Thoracic aorta (tissue), 2 donors: Measurements from ENCODE around the gene LRRC25. TPM values are rescaled to one million over a fixed set of nuclear protein-coding genes. Genes with fewer than 3 reads are reported as not detected.

Experiments
- ATAC-seq: fragments of 150-250 bp; one replicate; pipeline ENCODE4 v1.8.0; 2017; ENCODE audit warnings: low read depth; ENCODE audit not compliant: insufficient number of reproducible peaks, low FRiP score
- DNase-seq: peaks from one replicate; pipeline ENCODE4 v3.0.0-alpha.2; 2020; ENCODE audit warnings: low spot score
- H3K27ac ChIP-seq, 2 donors: fragments of 200-600 bp; sonication (generic); 1 replicate in 1 of 2; 2 replicates in 1 of 2; pipeline ENCODE4 v1.5.1; 2016; ENCODE audit warnings: mild to moderate bottlenecking in 2 of 2, moderate library complexity in 2 of 2
- H3K27me3 ChIP-seq: fragments of 200-600 bp; sonication (generic); replicated peaks from 2 replicates; pipeline ENCODE4 v1.6.0; 2016; ENCODE audit warnings: mild to moderate bottlenecking; ENCODE audit not compliant: insufficient read depth
- H3K36me3 ChIP-seq: fragments of 200-600 bp; sonication (generic); one replicate; pipeline ENCODE4 v1.5.1; 2016
- H3K4me1 ChIP-seq, 2 donors: fragments of 200-600 bp; sonication (generic); 1 replicate in 1 of 2; 2 replicates in 1 of 2; pipeline versions ENCODE4 v1.5.1 to v1.6.0; 2016; ENCODE audit warnings: low read depth in 2 of 2, mild to moderate bottlenecking in 1 of 2; ENCODE audit not compliant: control insufficient read depth in 1 of 2
- H3K4me3 ChIP-seq: fragments of 200-600 bp; sonication (generic); 2 replicates; pipeline ENCODE4 v1.5.1; 2016; ENCODE audit warnings: mild to moderate bottlenecking
- H3K9me3 ChIP-seq: fragments of 200-600 bp; sonication (generic); 2 replicates; pipeline ENCODE4 v1.5.1; 2016
- total RNA-seq, 2 donors: library from RNA; depleted of rRNA; stranded (reverse); fragments of >200 nt; gene quantifications; one replicate each; pipeline versions ENCODE4 v1.1.0 to v1.2.3, GENCODE V29; 2016
- TF ChIP-seq, protein P1 (sequence below): fragments of 200-600 bp; sonication (generic); IDR thresholded peaks from one replicate; pipeline ENCODE4 v1.5.1; 2019; ENCODE audit warnings: antibody characterized with exemption

Gene LRRC25
- total RNA-seq, 2 donors from 2014 or later = 18.7 to 30.3 TPM

DNA sequence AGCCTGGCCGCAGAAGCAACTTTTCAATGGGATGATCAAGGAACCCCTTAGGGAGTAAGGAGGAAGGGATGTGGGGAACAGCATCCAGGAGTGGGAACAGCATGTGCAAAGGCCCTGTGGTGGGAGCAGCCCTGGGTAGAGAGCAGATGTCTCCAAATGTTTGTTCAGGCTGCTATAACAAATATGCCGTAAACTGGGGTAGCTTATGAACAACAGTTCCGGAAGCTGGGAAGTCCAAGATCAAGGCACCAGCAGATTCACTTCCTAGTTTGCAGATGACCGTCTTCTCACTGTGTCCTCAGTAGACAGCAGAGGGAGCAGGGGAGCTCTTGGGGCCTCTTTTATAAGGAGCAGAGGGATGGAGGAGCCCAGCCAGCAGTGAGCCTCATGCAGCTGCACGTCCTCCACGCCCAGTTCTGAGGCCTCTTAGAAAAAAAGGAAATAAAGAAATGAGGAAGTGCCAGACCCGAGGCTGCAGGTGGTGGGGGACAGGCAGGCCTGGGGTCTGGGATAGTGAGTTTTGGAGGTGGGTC is 4.2 kb upstream of the LRRC25 start:
- H3K27ac ChIP-seq = no peak overlapping the region
- no peak for DNase-seq
- ATAC-seq = no peak
- H3K27me3 ChIP-seq = no peaks in the 10 kb centered on the region
- H3K4me1 ChIP-seq = no peaks in the 10 kb centered on the region
- no peaks in the 10 kb centered on the region for H3K36me3 ChIP-seq
- H3K9me3 ChIP-seq = no peaks in the 10 kb centered on the region
- TF ChIP-seq, protein P1, sequence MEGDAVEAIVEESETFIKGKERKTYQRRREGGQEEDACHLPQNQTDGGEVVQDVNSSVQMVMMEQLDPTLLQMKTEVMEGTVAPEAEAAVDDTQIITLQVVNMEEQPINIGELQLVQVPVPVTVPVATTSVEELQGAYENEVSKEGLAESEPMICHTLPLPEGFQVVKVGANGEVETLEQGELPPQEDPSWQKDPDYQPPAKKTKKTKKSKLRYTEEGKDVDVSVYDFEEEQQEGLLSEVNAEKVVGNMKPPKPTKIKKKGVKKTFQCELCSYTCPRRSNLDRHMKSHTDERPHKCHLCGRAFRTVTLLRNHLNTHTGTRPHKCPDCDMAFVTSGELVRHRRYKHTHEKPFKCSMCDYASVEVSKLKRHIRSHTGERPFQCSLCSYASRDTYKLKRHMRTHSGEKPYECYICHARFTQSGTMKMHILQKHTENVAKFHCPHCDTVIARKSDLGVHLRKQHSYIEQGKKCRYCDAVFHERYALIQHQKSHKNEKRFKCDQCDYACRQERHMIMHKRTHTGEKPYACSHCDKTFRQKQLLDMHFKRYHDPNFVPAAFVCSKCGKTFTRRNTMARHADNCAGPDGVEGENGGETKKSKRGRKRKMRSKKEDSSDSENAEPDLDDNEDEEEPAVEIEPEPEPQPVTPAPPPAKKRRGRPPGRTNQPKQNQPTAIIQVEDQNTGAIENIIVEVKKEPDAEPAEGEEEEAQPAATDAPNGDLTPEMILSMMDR = no peak
- no peak overlapping the region for H3K4me3 ChIP-seq

DNA sequence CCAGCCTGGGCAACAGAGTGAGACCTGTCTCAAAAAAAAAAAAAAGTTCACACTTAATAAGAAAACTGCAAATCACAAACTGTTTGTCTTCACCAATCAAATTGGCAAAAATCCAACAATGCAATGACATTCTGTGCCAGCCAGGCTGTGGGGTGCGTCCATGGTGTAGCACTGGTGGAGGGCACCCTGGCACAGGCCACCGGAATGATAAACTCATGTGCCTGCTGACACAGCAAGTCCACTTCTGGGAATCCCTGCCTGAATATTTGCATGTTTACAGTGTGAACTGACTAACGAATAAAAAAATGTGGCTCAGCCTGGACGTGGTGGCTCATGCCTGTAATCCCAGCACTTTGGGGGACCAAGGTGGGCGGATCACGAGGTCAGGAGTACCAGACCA is 1.6 kb upstream of the LRRC25 start:
- TF ChIP-seq, protein P1 = no peak
- H3K27ac ChIP-seq = no peak overlapping the region
- H3K4me3 ChIP-seq = no peak overlapping the region
- no peaks in the 10 kb centered on the region for H3K4me1 ChIP-seq
- H3K27me3 ChIP-seq = no peaks in the 10 kb centered on the region
- no peak for DNase-seq
- H3K9me3 ChIP-seq = no peaks in the 10 kb centered on the region
- ATAC-seq = no peak
- no peaks in the 10 kb centered on the region for H3K36me3 ChIP-seq

DNA sequence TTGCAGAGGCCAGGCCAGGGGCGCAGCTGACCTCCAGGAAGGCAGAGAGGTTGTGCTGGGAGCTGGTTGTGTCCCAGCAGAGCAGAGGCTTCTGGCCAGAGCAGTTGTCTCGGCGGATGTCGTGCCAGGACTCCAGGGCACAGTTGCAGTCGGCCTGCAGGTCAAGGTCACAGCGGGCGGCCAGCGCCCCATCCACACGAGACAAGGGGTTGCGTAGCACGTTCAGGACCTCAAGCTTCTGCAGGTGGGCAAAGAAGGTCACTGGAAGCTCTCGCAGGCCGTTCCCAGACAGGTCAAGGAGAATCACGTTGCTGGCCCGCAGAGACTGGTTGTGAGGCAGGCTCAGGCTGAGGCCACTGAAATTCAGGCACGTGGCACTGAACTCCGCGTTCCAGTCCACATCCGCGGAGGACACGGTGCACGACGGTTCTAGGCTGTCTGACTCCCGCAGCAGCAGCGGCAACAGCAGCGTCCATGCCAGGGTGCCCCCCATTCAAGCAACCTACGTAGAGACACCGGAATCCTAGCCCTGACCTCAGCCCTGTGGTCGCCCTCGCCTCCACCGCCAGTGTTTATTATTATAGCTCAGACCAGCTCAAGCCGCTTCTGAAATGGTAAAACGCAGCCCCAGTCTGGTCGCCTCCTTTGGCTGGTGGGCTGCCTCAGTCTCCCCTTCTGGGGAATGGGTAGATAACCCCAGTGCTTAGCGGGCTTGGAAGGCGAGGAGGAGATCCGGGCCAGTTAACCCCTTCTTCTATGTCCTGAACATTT is 766 bp downstream of the LRRC25 start:
- DNase-seq = no peak
- Histone ChIP-seq H3K4me3 (peak overlapping the region; percentile 60), H3K4me1 (no peaks in the 10 kb centered on the region), H3K9me3 (no peaks in the 10 kb centered on the region), H3K27me3 (no peaks in the 10 kb centered on the region), H3K36me3 (no peaks in the 10 kb centered on the region), H3K27ac (no peak overlapping the region)
- TF ChIP-seq, protein P1 = no peak
- no peak for ATAC-seq

DNA sequence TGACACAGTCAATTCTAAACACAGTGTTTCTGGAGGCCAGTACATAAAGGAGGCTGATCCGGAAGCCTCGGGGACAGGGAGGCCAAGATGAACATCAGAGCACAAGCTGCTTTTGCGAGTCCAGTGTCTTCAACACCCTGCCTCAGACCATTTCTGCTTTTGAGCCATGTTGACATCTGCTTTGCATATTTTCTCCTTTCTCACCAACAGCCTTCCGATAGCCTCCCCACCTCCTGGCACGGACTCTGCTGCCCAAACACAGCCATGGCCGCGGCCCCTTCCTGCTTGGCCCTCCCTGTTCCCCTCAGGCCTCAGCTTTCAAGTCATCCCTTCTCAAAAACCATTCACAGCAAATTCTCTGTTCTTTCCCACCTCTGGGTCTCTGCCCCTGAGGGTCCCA is 3.6 kb downstream of the LRRC25 start:
- TF ChIP-seq, protein P1 = no peak
- H3K4me1 ChIP-seq = no peaks in the 10 kb centered on the region
- DNase-seq (no peak), ATAC-seq (no peak)
- H3K36me3 ChIP-seq = no peaks in the 10 kb centered on the region
- peak overlapping the region; percentile 24 for H3K4me3 ChIP-seq
- peak overlapping the region in 1 of 2 donors; percentile 7 for H3K27ac ChIP-seq
- H3K9me3 ChIP-seq = no peaks in the 10 kb centered on the region
- H3K27me3 ChIP-seq = no peaks in the 10 kb centered on the region

DNA sequence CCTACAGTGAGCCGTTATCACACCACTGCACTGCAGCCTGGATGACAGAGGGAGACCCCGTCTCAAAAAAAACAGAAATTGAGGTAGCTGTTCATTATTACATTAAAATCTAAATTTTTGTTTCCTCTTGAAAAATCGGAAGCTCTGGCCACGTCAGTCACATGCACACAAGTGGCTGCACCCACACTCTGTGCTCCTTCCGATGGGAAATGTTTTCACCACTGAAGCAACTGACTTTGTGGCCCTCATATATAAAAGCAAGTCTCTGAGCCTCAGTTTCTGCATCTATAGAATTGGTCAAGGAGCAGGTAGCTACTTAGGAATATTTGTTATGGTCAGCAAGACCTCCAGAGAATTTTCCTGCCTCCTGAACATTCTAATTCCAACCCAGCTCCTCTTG is 4.5 kb downstream of the LRRC25 start:
- ATAC-seq (no peak), DNase-seq (no peak)
- Histone ChIP-seq H3K36me3 (no peaks in the 10 kb centered on the region), H3K4me3 (peak overlapping the region; percentile 24), H3K9me3 (no peaks in the 10 kb centered on the region), H3K27me3 (no peaks in the 10 kb centered on the region), H3K4me1 (peaks cover 0 to 4% of the 10 kb centered on the region in 2 donors), H3K27ac (no peak overlapping the region)
- TF ChIP-seq, protein P1 = no peak
